HepG2 (cell line): Measurements from ENCODE around the gene CDC42EP4. TPM values are rescaled to one million over a fixed set of nuclear protein-coding genes. Genes with fewer than 3 reads are reported as not detected.

Experiments used
- ATM ChIP-seq: fragments of 450-650 bp; IDR thresholded peaks from 2 replicates; pipeline ENCODE4 v1.7.1; 2017; ENCODE audit warnings: mild to moderate bottlenecking, borderline replicate concordance
- BRF2 ChIP-seq: sonication (generic); formaldehyde crosslinking; IDR thresholded peaks from 2 replicates; pipeline ENCODE4 v1.8.1; 2022; ENCODE audit warnings: mild to moderate bottlenecking, missing genetic modification reagents
- CREM ChIP-seq, 2 experiments: sonication (generic) in 1 of 2; formaldehyde crosslinking in 1 of 2; IDR thresholded peaks; 2 replicates each; pipeline versions ENCODE4 v1.4.0 to v1.6.1; 2016 to 2020; ENCODE audit warnings: antibody characterized with exemption in 1 of 2, mild to moderate bottlenecking in 1 of 2, missing genetic modification reagents in 1 of 2
- EEA1 ChIP-seq: sonication (generic); formaldehyde crosslinking; IDR thresholded peaks from 2 replicates; pipeline ENCODE4 v1.5.1; 2020; ENCODE audit warnings: mild to moderate bottlenecking, missing genetic modification reagents, borderline replicate concordance
- ELF3 ChIP-seq: IDR thresholded peaks from 2 replicates; pipeline ENCODE4 v1.6.1; 2016; ENCODE audit warnings: missing genetic modification reagents, missing compliant biosample characterization
- FOXA3 ChIP-seq: IDR thresholded peaks from 2 replicates; pipeline ENCODE4 v1.6.1; 2016; ENCODE audit warnings: missing genetic modification reagents, missing compliant biosample characterization
- GATA4 ChIP-seq: sonication (generic); IDR thresholded peaks from 2 replicates; pipeline ENCODE4 v1.6.1; 2016; ENCODE audit warnings: antibody characterized with exemption, low read depth, borderline replicate concordance
- HMGXB4 ChIP-seq, 2 experiments: sonication (generic) in 1 of 2; formaldehyde crosslinking in 1 of 2; IDR thresholded peaks; 2 replicates each; pipeline versions ENCODE4 v1.4.0 to v1.6.1; 2018 to 2020; ENCODE audit warnings: missing genetic modification reagents in 2 of 2, borderline replicate concordance in 1 of 2, low read depth in 1 of 2, mild to moderate bottlenecking in 1 of 2, missing biosample characterization in 1 of 2
- HOXA3 ChIP-seq: sonication (generic); formaldehyde crosslinking; IDR thresholded peaks from 2 replicates; pipeline ENCODE4 v1.5.0; 2020; ENCODE audit warnings: missing genetic modification reagents
- HOXA9 ChIP-seq: sonication (generic); formaldehyde crosslinking; IDR thresholded peaks from 2 replicates; pipeline ENCODE4 v1.8.1; 2022; ENCODE audit warnings: missing genetic modification reagents, mild to moderate bottlenecking, moderate library complexity, borderline replicate concordance
- KAT8 ChIP-seq: IDR thresholded peaks from 2 replicates; pipeline ENCODE4 v1.6.1; 2016; ENCODE audit warnings: missing genetic modification reagents, missing compliant biosample characterization
- KDM2A ChIP-seq: sonication (generic); formaldehyde crosslinking; IDR thresholded peaks from 2 replicates; pipeline ENCODE4 v1.4.0; 2020; ENCODE audit warnings: low read depth, missing genetic modification reagents, borderline replicate concordance
- KDM3A ChIP-seq: IDR thresholded peaks from 2 replicates; pipeline ENCODE4 v1.6.1; 2018; ENCODE audit warnings: low read depth, missing compliant biosample characterization
- NR2C2 ChIP-seq: sonication (generic); formaldehyde crosslinking; IDR thresholded peaks from 2 replicates; pipeline ENCODE4 v1.4.0; 2020; ENCODE audit warnings: missing genetic modification reagents, mild to moderate bottlenecking, moderate library complexity, borderline replicate concordance
- NR2F1 ChIP-seq, 2 experiments: fragments of 450-650 bp in 1 of 2; formaldehyde crosslinking in 1 of 2; IDR thresholded peaks; 2 replicates each; pipeline versions ENCODE4 v1.5.0 to v1.6.1; 2016 to 2020; ENCODE audit warnings: mild to moderate bottlenecking in 1 of 2, missing compliant biosample characterization in 1 of 2, missing genetic modification reagents in 1 of 2, moderate library complexity in 1 of 2
- PHF21A ChIP-seq: sonication (generic); formaldehyde crosslinking; IDR thresholded peaks from 2 replicates; pipeline ENCODE4 v1.5.0; 2020; ENCODE audit warnings: mild to moderate bottlenecking, missing genetic modification reagents
- PHF5A ChIP-seq: IDR thresholded peaks from one replicate; pipeline ENCODE4 v1.6.1; 2018; ENCODE audit warnings: low read depth, missing genetic modification reagents; ENCODE audit not compliant: unreplicated experiment
- POGZ ChIP-seq: sonication (generic); formaldehyde crosslinking; IDR thresholded peaks from 2 replicates; pipeline ENCODE4 v1.4.0; 2020; ENCODE audit warnings: mild to moderate bottlenecking, missing genetic modification reagents
- PPARG ChIP-seq: conservative IDR thresholded peaks from 2 replicates; pipeline ENCODE4 v1.6.1; 2016; ENCODE audit warnings: missing biosample characterization, missing genetic modification reagents
- RXRA ChIP-seq: sonication (generic); formaldehyde crosslinking; IDR thresholded peaks from 2 replicates; pipeline ENCODE4 v1.5.1; 2020; ENCODE audit warnings: missing genetic modification reagents
- SCMH1 ChIP-seq: sonication (generic); formaldehyde crosslinking; IDR thresholded peaks from 2 replicates; pipeline ENCODE4 v1.9.0; 2021; ENCODE audit warnings: missing genetic modification reagents, mild to moderate bottlenecking, borderline replicate concordance
- SETDB1 ChIP-seq: sonication (generic); formaldehyde crosslinking; IDR thresholded peaks from 2 replicates; pipeline ENCODE4 v1.5.1; 2020; ENCODE audit warnings: missing genetic modification reagents, mild to moderate bottlenecking, borderline replicate concordance
- YEATS4 ChIP-seq: sonication (generic); formaldehyde crosslinking; IDR thresholded peaks from 2 replicates; pipeline ENCODE4 v1.4.0; 2020; ENCODE audit warnings: missing genetic modification reagents, borderline replicate concordance
- ZFX ChIP-seq: sonication (generic); formaldehyde crosslinking; IDR thresholded peaks from 2 replicates; pipeline ENCODE4 v1.4.0; 2020; ENCODE audit warnings: mild to moderate bottlenecking, low read depth, missing genetic modification reagents, moderate library complexity
- ZNF18 ChIP-seq: sonication (generic); formaldehyde crosslinking; IDR thresholded peaks from 2 replicates; pipeline ENCODE4 v1.8.0; 2022; ENCODE audit warnings: mild to moderate bottlenecking, missing genetic modification reagents; ENCODE audit not compliant: insufficient replicate concordance
- ZNF546 ChIP-seq: sonication (generic); formaldehyde crosslinking; conservative IDR thresholded peaks from 2 replicates; pipeline ENCODE4 v1.8.1; 2023; ENCODE audit warnings: mild to moderate bottlenecking, missing genetic modification reagents
- ZNF557 ChIP-seq: sonication (generic); formaldehyde crosslinking; IDR thresholded peaks from 2 replicates; pipeline ENCODE4 v1.4.0; 2020; ENCODE audit warnings: missing genetic modification reagents
- polyA plus RNA-seq, 8 experiments: library from polyadenylated mRNA; depleted of rRNA in 3 of 8; stranded (reverse) in 7 of 8; unstranded in 1 of 8; fragments of >200 nt; fragmentation: Illumina TruSeq in 4 of 8; extraction: Trizol in 4 of 8; gene quantifications; 2 replicates each; pipeline versions ENCODE4 v1.2.1 to v1.2.3, GENCODE V29; 2011 to 2016; ENCODE audit warnings: low read depth in 4 of 8, missing spikeins in 1 of 8, mixed read lengths in 1 of 8; ENCODE audit not compliant: insufficient read depth in 1 of 8
- total RNA-seq, 5 experiments: library from RNA; depleted of rRNA; stranded (reverse); fragments of >200 nt; fragmentation: Illumina TruSeq; extraction: Trizol; gene quantifications; 2 replicates each; pipeline ENCODE4 v1.2.3, GENCODE V29; 2016; ENCODE audit warnings: low read depth in 1 of 5

Gene CDC42EP4
- total and polyA plus RNA-seq, 2 of the 13 experiments (the other 11 are each of a cell fraction or from before 2014, with no cell fraction given) = 19.0 to 54.0 TPM

GRCh38 chr17:73272906-73273218, 38.9 kb downstream of the CDC42EP4 start (continued):
- TF ChIP-seq ZNF18 (CRISPR knock-in tag) (peak; percentile 59), ZFX (CRISPR knock-in tag) (peak; percentile 73), HMGXB4 (CRISPR knock-in tag; IDR thresholded peaks at IDR 0.05; ENCODE audit: borderline replicate concordance in 1 of 2, low read depth in 1 of 2) (0 out of 4 replicates have a peak, but pooled peaks of 1 of the 2 experiments have one; percentile 7), GATA4 (peak; percentile 85), ZNF557 (CRISPR knock-in tag) (0 out of 2 replicates have a peak, but pooled peaks have one; percentile 32), KAT8 (peak; percentile 73), EEA1 (no peak), POGZ (CRISPR knock-in tag) (peak; percentile 37), BRF2 (CRISPR knock-in tag) (no peak), HOXA9 (no peak), KDM2A (CRISPR knock-in tag) (peak; percentile 66; the same call in 1 of the 2 replicates), NR2C2 (CRISPR knock-in tag) (peak; percentile 80; the same call in 1 of the 2 replicates), ELF3 (CRISPR knock-in tag) (peak; percentile 77), YEATS4 (CRISPR knock-in tag) (peak; percentile 63; the same call in 1 of the 2 replicates), HOXA3 (peak; percentile 87), CREM (IDR thresholded peaks at IDR 0.05) (peak; percentile 83), CREM (CRISPR knock-in tag; IDR thresholded peaks at IDR 0.05) (no peak), ATM (no peak), RXRA (CRISPR knock-in tag) (peak; percentile 97), PHF5A (CRISPR knock-in tag) (peak; percentile 63), KDM3A (CRISPR knock-in tag) (0 out of 2 replicates have a peak, but pooled peaks have one; percentile 38), PHF21A (CRISPR knock-in tag) (peak; percentile 96), NR2F1 (CRISPR knock-in tag; IDR thresholded peaks at IDR 0.05) (peak; percentile 51 to 55; a peak in 2 of 4 replicates), ZNF546 (CRISPR knock-in tag) (0 out of 2 replicates have a peak, but pooled peaks have one; percentile 52), SCMH1 (no peak), PPARG (CRISPR knock-in tag) (peak; percentile 98), FOXA3 (CRISPR knock-in tag) (peak; percentile 97), SETDB1 (CRISPR knock-in tag) (no peak)
